HCT116 (cell line): ENCODE data around the gene PEAK1. TPM values are rescaled to one million over a fixed set of nuclear protein-coding genes. Genes with fewer than 3 reads are reported as not detected.

Experiments
- ATAC-seq: fragments of 200-7000 bp; cut with Tn5 transposase; 2 replicates; pipeline ENCODE4 v1.9.1; 2020; ENCODE audit warnings: mild to moderate bottlenecking, moderate library complexity
- BruUV-seq: library from RNA; stranded (reverse); fragments of 400-500 nt; replicated peaks from 2 replicates; lab custom pipeline; 2021; lab: Mats Ljungman, UMichigan
- CTCF ChIA-PET: fragments of 300-600 bp; sonication (Branson Sonifier 250); formaldehyde crosslinking; loops from one replicate; lab custom pipeline; 2021; ENCODE audit warnings: antibody characterized with exemption; lab: Charles Lee
- POLR2A ChIA-PET: fragments of 300-600, 350-600 bp; sonication (Branson Sonifier 250); formaldehyde crosslinking; loops from one replicate; lab custom pipeline; 2021; ENCODE audit warnings: antibody characterized with exemption; lab: Charles Lee
- RAD21 ChIA-PET, 2 experiments: fragments of 300-600 bp; sonication (Branson Sonifier 250); formaldehyde crosslinking; loops; one replicate each; lab custom pipeline; 2023; ENCODE audit warnings: low total read pairs in 2 of 2; ENCODE audit not compliant: uncharacterized antibody in 2 of 2, unreplicated experiment in 2 of 2, low non-redundant PET in 1 of 2; lab: Charles Lee
- DNase-seq: peaks from one replicate; pipeline ENCODE4 v3.0.0-alpha.2; 2010; ENCODE audit warnings: low read depth, low spot score
- H2AFZ ChIP-seq: fragments of 200-600 bp; shearing (Covaris generic), sonication (generic); 2 replicates; pipeline ENCODE4 v1.6.1; 2017; ENCODE audit warnings: low read depth, mixed run types, mixed read lengths, antibody characterized with exemption, low read length; ENCODE audit not compliant: poor library complexity, severe bottlenecking
- H3K27ac ChIP-seq: 2 replicates; pipeline ENCODE4 v1.5.1; 2012; ENCODE audit warnings: low read depth, low read length
- H3K27me3 ChIP-seq: fragments of 200-600 bp; sonication (generic); 2 replicates; pipeline ENCODE4 v1.6.1; 2016; ENCODE audit warnings: mixed run types, low read length, mixed read lengths; ENCODE audit not compliant: insufficient read depth
- H3K36me3 ChIP-seq, 2 experiments: fragments of 200-500 bp in 1 of 2; fragments of 200-600 bp in 1 of 2; sonication (Bioruptor generic) in 1 of 2; sonication (generic) in 1 of 2; 2 replicates each; pipeline versions ENCODE4 v1.5.1 to v1.6.1; 2014 to 2016; ENCODE audit warnings: low read length in 2 of 2, inconsistent platforms in 1 of 2, mixed read lengths in 1 of 2, mixed run types in 1 of 2; ENCODE audit not compliant: insufficient read depth in 2 of 2, control insufficient read depth in 1 of 2
- H3K4me1 ChIP-seq, 2 experiments: fragments of 200-600 bp in 1 of 2; sonication (generic) in 1 of 2; 2 replicates each; pipeline versions ENCODE4 v1.5.1 to v1.6.1; 2012 to 2017; ENCODE audit warnings: low read length in 2 of 2, inconsistent platforms in 1 of 2, mild to moderate bottlenecking in 1 of 2, mixed read lengths in 1 of 2, mixed run types in 1 of 2, moderate library complexity in 1 of 2; ENCODE audit not compliant: insufficient read depth in 2 of 2, control insufficient read depth in 1 of 2
- H3K4me2 ChIP-seq: fragments of 200-600 bp; sonication (generic); 2 replicates; pipeline ENCODE4 v1.6.1; 2017; ENCODE audit warnings: mixed run types, low read length, mixed read lengths
- H3K4me3 ChIP-seq, 2 experiments: fragments of 200-600 bp in 1 of 2; sonication (generic) in 1 of 2; replicated peaks in 1 of 2; 2 replicates each; pipeline ENCODE4 v1.5.1; 2011 to 2016; ENCODE audit warnings: low read length in 2 of 2, control low read depth in 1 of 2, low read depth in 1 of 2, mild to moderate bottlenecking in 1 of 2, mixed read lengths in 1 of 2, mixed run types in 1 of 2
- H3K79me2 ChIP-seq: fragments of 200-600 bp; sonication (generic); 2 replicates; pipeline ENCODE4 v1.6.1; 2017; ENCODE audit warnings: mild to moderate bottlenecking, mixed run types, low read length, moderate library complexity, mixed read lengths; ENCODE audit not compliant: insufficient read depth
- H3K9ac ChIP-seq: fragments of 200-600 bp; sonication (generic); 2 replicates; pipeline ENCODE4 v1.6.1; 2016; ENCODE audit warnings: low read length, mixed read lengths
- H3K9me2 ChIP-seq: fragments of 200-600 bp; sonication (generic), shearing (Covaris generic); 2 replicates; pipeline ENCODE4 v1.6.1; 2017; ENCODE audit warnings: mixed run types, mild to moderate bottlenecking, moderate library complexity; ENCODE audit not compliant: insufficient read depth
- H3K9me3 ChIP-seq, 2 experiments: fragments of 200-500 bp in 1 of 2; fragments of 200-600 bp in 1 of 2; sonication (Bioruptor generic) in 1 of 2; sonication (generic) in 1 of 2; 2 replicates each; pipeline ENCODE4 v1.6.1; 2014 to 2017; ENCODE audit warnings: low read length in 2 of 2, mixed read lengths in 2 of 2, inconsistent platforms in 1 of 2, low read depth in 1 of 2, mild to moderate bottlenecking in 1 of 2, mixed run types in 1 of 2, moderate library complexity in 1 of 2; ENCODE audit not compliant: control insufficient read depth in 1 of 2, insufficient read depth in 1 of 2
- H4K20me1 ChIP-seq: fragments of 200-600 bp; sonication (generic), shearing (Covaris generic); 2 replicates; pipeline ENCODE4 v1.6.1; 2017; ENCODE audit warnings: mixed run types, mild to moderate bottlenecking, moderate library complexity; ENCODE audit not compliant: insufficient read depth
- ATF3 ChIP-seq: IDR thresholded peaks from 2 replicates; pipeline ENCODE4 v1.6.1; 2012
- CBX3 ChIP-seq: IDR thresholded peaks from 2 replicates; pipeline ENCODE4 v1.6.1; 2012; ENCODE audit warnings: low read depth
- CTCF ChIP-seq, 3 experiments: fragments of 200-600 bp in 1 of 3; sonication (generic) in 1 of 3; IDR thresholded peaks in 2 of 3; conservative IDR thresholded peaks in 1 of 3; 2 replicates each; pipeline ENCODE4 v1.5.1; 2012 to 2017; ENCODE audit warnings: low read depth in 2 of 3, low read length in 2 of 3, antibody characterized with exemption in 1 of 3, borderline replicate concordance in 1 of 3, control low read depth in 1 of 3, mild to moderate bottlenecking in 1 of 3, mixed read lengths in 1 of 3, mixed run types in 1 of 3, moderate library complexity in 1 of 3; ENCODE audit not compliant: insufficient read depth in 1 of 3
- EGR1 ChIP-seq: IDR thresholded peaks from 2 replicates; pipeline ENCODE4 v1.6.1; 2012; ENCODE audit warnings: low read depth
- FOSL1 ChIP-seq: IDR thresholded peaks from 2 replicates; pipeline ENCODE4 v1.6.1; 2012; ENCODE audit warnings: low read depth
- JUND ChIP-seq: IDR thresholded peaks from 2 replicates; pipeline ENCODE4 v1.6.1; 2012
- MAX ChIP-seq: IDR thresholded peaks from 2 replicates; pipeline ENCODE4 v1.6.1; 2012
- REST ChIP-seq: IDR thresholded peaks from 2 replicates; pipeline ENCODE4 v1.6.1; 2012; ENCODE audit warnings: low read depth
- SIN3A ChIP-seq: IDR thresholded peaks from 2 replicates; pipeline ENCODE4 v1.6.1; 2012; ENCODE audit warnings: low read depth
- SP1 ChIP-seq: IDR thresholded peaks from 2 replicates; pipeline ENCODE4 v1.6.1; 2012; ENCODE audit warnings: low read depth
- TCF7L2 ChIP-seq: IDR thresholded peaks from 2 replicates; pipeline ENCODE4 v1.7.0; 2011; ENCODE audit warnings: borderline replicate concordance, inconsistent platforms; ENCODE audit not compliant: insufficient read depth, insufficient read length; ENCODE audit errors: extremely low read depth
- YY1 ChIP-seq: IDR thresholded peaks from 2 replicates; pipeline ENCODE4 v1.6.1; 2011; ENCODE audit warnings: low read length, low read depth, moderate library complexity, mild to moderate bottlenecking; ENCODE audit not compliant: insufficient replicate concordance; ENCODE audit errors: extremely low read depth
- ZNF274 ChIP-seq: fragments of 200-500 bp; sonication (Bioruptor generic); IDR thresholded peaks from 2 replicates; pipeline ENCODE4 v1.6.1; 2014; ENCODE audit warnings: mild to moderate bottlenecking, low read depth, low read length, inconsistent platforms
- intact Hi-C: fragments of 100-400 bp; cut with micrococcal nuclease; formaldehyde crosslinking; loops from 2 replicates; pipeline ENCODE4 v1.10.0; 2022
- total RNA-seq: library from RNA; stranded (reverse); gene quantifications from one replicate; pipeline ENCODE4 v1.2.1, GENCODE V29; 2021; ENCODE audit not compliant: unreplicated experiment

Gene PEAK1
- total RNA-seq, 1 experiment from 2014 or later: 23.4 TPM

- Histone ChIP-seq H3K4me1 (peaks cover 0 to 7% of the 10 kb centered on the region in 2 experiments; a peak in 1 of 4 replicates), H3K4me3 (no peak overlapping the region), H3K9ac (no peak overlapping the region), H3K36me3 (no peaks in the 10 kb centered on the region), H2AFZ (no peak overlapping the region), H3K79me2 (no peaks in the 10 kb centered on the region), H3K9me2 (no peaks in the 10 kb centered on the region), H3K27ac (no peak overlapping the region), H4K20me1 (no peaks in the 10 kb centered on the region), H3K9me3 (no peaks in the 10 kb centered on the region), H3K4me2 (no peak overlapping the region), H3K27me3 (no peaks in the 10 kb centered on the region)
- intact Hi-C loops: no loop called here
- BruUV-seq: no TSS peak
- DNase-seq: no peak
- ChIA-PET RAD21 (no interaction called here), CTCF (no interaction called here), POLR2A (no interaction called here)
- ATAC-seq: no peak
- no peak for TF ChIP-seq JUND
- no peak for TF ChIP-seq YY1
- no peak for TF ChIP-seq MAX
- TF ChIP-seq FOSL1: no peak
- TF ChIP-seq SP1: no peak
- TF ChIP-seq SIN3A: no peak
- no peak for TF ChIP-seq CBX3
- no peak for TF ChIP-seq CTCF (IDR thresholded peaks at IDR 0.05 in 2 of 3, conservative IDR thresholded peaks at IDR 0.05 in 1 of 3; ENCODE audit: borderline replicate concordance in 1 of 3, insufficient read depth in 1 of 3, low read depth in 2 of 3, low read length in 2 of 3)
- TF ChIP-seq ATF3: no peak
- no peak for TF ChIP-seq TCF7L2
- no peak for TF ChIP-seq REST
- TF ChIP-seq EGR1: no peak
- no peak for TF ChIP-seq ZNF274
Measured at GRCh38 chr15:77355321-77355720, 64.6 kb downstream of the PEAK1 start.
